HG02623 (cell line): ENCODE results near the gene PIP4P1.

Experiments used
- ATAC-seq: cut with Tn5 transposase; IDR thresholded peaks from one replicate; pipeline ENCODE4 v1.9.1; 2021; ENCODE audit warnings: moderate library complexity; ENCODE audit not compliant: unreplicated experiment

The PIP4P1 gene

DNA sequence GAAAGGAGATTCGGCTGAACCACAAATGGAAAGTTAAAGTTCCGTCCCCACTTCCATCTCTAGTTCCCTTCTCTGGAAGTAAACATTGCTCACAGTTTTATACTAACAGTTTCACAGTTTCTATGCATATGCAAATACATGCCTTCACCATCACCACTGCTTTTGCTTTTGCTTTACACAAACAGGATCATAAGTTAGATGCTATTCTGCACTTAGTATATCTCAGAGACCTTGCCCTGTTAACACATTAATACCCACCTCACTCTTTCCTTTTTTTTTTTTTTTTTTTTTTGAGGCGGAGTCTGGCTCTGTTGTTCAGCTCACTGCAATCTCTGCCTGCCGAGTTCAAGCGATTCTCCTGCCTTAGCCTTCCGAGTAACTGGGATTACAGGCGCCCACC lies 48.8 kb downstream of the PIP4P1 start:
- ATAC-seq = peak; percentile 45

DNA sequence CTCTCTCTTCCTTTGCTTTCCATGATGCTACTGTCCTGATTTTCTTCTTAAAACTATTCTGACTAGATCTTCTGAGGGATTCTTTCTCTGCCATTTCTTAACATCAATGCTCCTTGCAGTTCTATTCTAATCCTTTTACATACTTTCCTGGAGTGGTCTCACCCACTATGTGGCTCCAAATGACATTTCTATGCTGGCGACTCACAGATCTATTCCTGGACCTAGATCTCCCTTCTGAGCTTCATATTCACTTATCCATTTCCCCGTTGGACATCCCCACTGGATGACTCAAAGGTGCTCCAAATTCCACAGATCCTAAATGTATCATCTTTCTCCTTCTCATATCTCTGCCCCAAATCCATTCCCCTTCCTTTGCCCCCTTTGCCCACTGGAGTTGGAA lies 52.0 kb downstream of the PIP4P1 start:
- ATAC-seq = no peak
